Transverse colon (tissue), 4 donors: Measurements from ENCODE around the gene TTC21A. TPM values are rescaled to one million over a fixed set of nuclear protein-coding genes. Genes with fewer than 3 reads are reported as not detected.

ENCODE experiments used
- DNase-seq: peaks from one replicate; pipeline ENCODE4 v3.0.0-alpha.2; 2019
- H3K27ac ChIP-seq, 4 donors: fragments of 200-600 bp; sonication (generic); 2 replicates each; pipeline ENCODE4 v1.5.1; 2016 to 2018; ENCODE audit warnings: inconsistent platforms in 4 of 4
- H3K27me3 ChIP-seq: fragments of 200-600 bp; sonication (generic); 2 replicates; pipeline ENCODE4 v1.5.1; 2017; ENCODE audit warnings: inconsistent platforms
- H3K36me3 ChIP-seq, 4 donors: fragments of 200-600 bp; sonication (generic); 2 replicates each; pipeline ENCODE4 v1.5.1; 2017 to 2019; ENCODE audit warnings: inconsistent platforms in 4 of 4
- H3K4me1 ChIP-seq, 4 donors: fragments of 200-600 bp; sonication (generic); 2 replicates each; pipeline ENCODE4 v1.5.1; 2017 to 2020; ENCODE audit warnings: inconsistent platforms in 4 of 4
- H3K4me3 ChIP-seq, 4 donors: fragments of 200-600 bp; sonication (generic); 1 replicate in 1 of 4; 2 replicates in 3 of 4; pipeline versions ENCODE4 v1.5.1 to v1.6.1; 2017 to 2019; ENCODE audit warnings: inconsistent platforms in 4 of 4
- H3K9me3 ChIP-seq, 2 donors: fragments of 200-600 bp; sonication (generic); 2 replicates each; pipeline ENCODE4 v1.5.1; 2017 to 2019; ENCODE audit warnings: inconsistent platforms in 2 of 2
- CTCF ChIP-seq, 5 experiments: fragments of 200-600 bp in 3 of 5; fragments of 450-650 bp in 2 of 5; sonication (generic) in 3 of 5; IDR thresholded peaks; 1 replicate in 2 of 5; 2 replicates in 3 of 5; pipeline ENCODE4 v1.5.1; 2016 to 2017; ENCODE audit warnings: antibody characterized with exemption in 5 of 5, inconsistent platforms in 3 of 5, mild to moderate bottlenecking in 2 of 5, moderate library complexity in 1 of 5
- EP300 ChIP-seq: sonication (generic); formaldehyde crosslinking; IDR thresholded peaks from one replicate; pipeline ENCODE4 v1.6.1; 2017; ENCODE audit warnings: antibody characterized with exemption, low read depth
- POLR2A ChIP-seq: fragments of 450-650 bp; IDR thresholded peaks from one replicate; pipeline ENCODE4 v1.6.1; 2016; ENCODE audit warnings: antibody characterized with exemption, mild to moderate bottlenecking, moderate library complexity
- POLR2AphosphoS5 ChIP-seq, 3 donors: sonication (generic); formaldehyde crosslinking; IDR thresholded peaks; one replicate each; pipeline ENCODE4 v1.6.1; 2016; ENCODE audit warnings: antibody characterized with exemption in 3 of 3
- WGBS, 2 donors: methylation state at CpG; one replicate each; pipeline ENCODE4 v1.1.5; 2018; ENCODE audit warnings: low coverage in 1 of 2; 5-methylcytosine and 5-hydroxymethylcytosine counted together
- in situ Hi-C, 4 donors: fragments of 200-750 bp; cut with MboI; loops; one replicate each; pipeline versions ENCODE4 v1.15.0 to v1.15.1; 2017; ENCODE audit warnings: low sequenced_read_pairs in 3 of 4, low pct_ligation_motif_present in 1 of 4, low pct_unique_long_range_greater_than_20kb in 1 of 4
- intact Hi-C: fragments of 100-400 bp; cut with DNase I; formaldehyde crosslinking; loops from one replicate; pipeline ENCODE4 v1.15.1; 2023; ENCODE audit warnings: low total_unique reads
- total RNA-seq, 4 donors: library from RNA; depleted of rRNA; stranded (reverse); fragments of >200 nt; gene quantifications; one replicate each; pipeline ENCODE4 v1.1.0, GENCODE V29; 2016

The TTC21A gene
- total RNA-seq, 4 donors from 2014 or later, result 6.8 to 101 (median 30.3) TPM

- no peaks in the 10 kb centered on the region for H3K36me3 ChIP-seq
- H3K27ac ChIP-seq, result no peak overlapping the region
- in situ Hi-C loops (no loop called here), intact Hi-C loops (no loop called here)
- H3K9me3 ChIP-seq, result no peaks in the 10 kb centered on the region
- no peaks in the 10 kb centered on the region for H3K27me3 ChIP-seq
- no peak overlapping the region for H3K4me3 ChIP-seq
- H3K4me1 ChIP-seq, result peaks cover 5 to 11% (median 7%) of the 10 kb centered on the region in 4 donors
- DNase-seq, result no peak
- TF ChIP-seq EP300, result no peak
- 91% methylated on average over 2 of the region's 2 CpGs; no CpG with 5 or more reads in 1 of the 2 donors for WGBS, 2 donors
These were observed 5.1 kb downstream of the TTC21A start for GRCh38 chr3:39112535-39112934.

GRCh38 chr3:39113291-39113690 is 5.8 kb downstream of the TTC21A start:
- in situ Hi-C loops, result no loop called here
- no peak for DNase-seq
- 80 to 86% methylated on average over 1 to 3 of the region's 3 CpGs for WGBS, 2 donors
- Histone ChIP-seq H3K27ac (no peak overlapping the region), H3K4me1 (peaks cover under 1 to 6% (median 2%) of the 10 kb centered on the region in 4 donors), H3K4me3 (no peak overlapping the region), H3K36me3 (no peaks in the 10 kb centered on the region), H3K9me3 (no peaks in the 10 kb centered on the region), H3K27me3 (no peaks in the 10 kb centered on the region)
- TF ChIP-seq EP300 (no peak), CTCF (IDR thresholded peaks at IDR 0.05) (no peak), POLR2AphosphoS5 (IDR thresholded peaks at IDR 0.05) (no peak), POLR2A (no peak)
- intact Hi-C loops, result no loop called here

GRCh38 chr3:39114456-39114855 is 7.0 kb downstream of the TTC21A start:
- TF ChIP-seq POLR2A (no peak), POLR2AphosphoS5 (IDR thresholded peaks at IDR 0.05) (no peak), EP300 (no peak), CTCF (IDR thresholded peaks at IDR 0.05) (no peak)
- WGBS, 2 donors, result 79 to 100% methylated on average over 1 to 5 of the region's 5 CpGs
- Histone ChIP-seq H3K27ac (no peak overlapping the region), H3K36me3 (no peaks in the 10 kb centered on the region), H3K27me3 (no peaks in the 10 kb centered on the region), H3K9me3 (no peaks in the 10 kb centered on the region), H3K4me1 (no peaks in the 10 kb centered on the region), H3K4me3 (no peak overlapping the region)
- intact Hi-C loops, result no loop called here
- in situ Hi-C loops, result no loop called here
- no peak for DNase-seq

GRCh38 chr3:39115870-39116269 is 8.4 kb downstream of the TTC21A start:
- intact Hi-C loops, result no loop called here
- Histone ChIP-seq H3K4me3 (no peak overlapping the region), H3K4me1 (no peaks in the 10 kb centered on the region), H3K36me3 (no peaks in the 10 kb centered on the region), H3K27me3 (no peaks in the 10 kb centered on the region), H3K9me3 (no peaks in the 10 kb centered on the region), H3K27ac (no peak overlapping the region)
- in situ Hi-C loops, result no loop called here
- DNase-seq, result no peak
- TF ChIP-seq CTCF (IDR thresholded peaks at IDR 0.05) (no peak), POLR2A (no peak), POLR2AphosphoS5 (IDR thresholded peaks at IDR 0.05) (no peak), EP300 (no peak)
- 82 to 95% methylated on average over 2 to 3 of the region's 3 CpGs for WGBS, 2 donors

- in situ Hi-C loops (no loop called here), intact Hi-C loops (no loop called here)
- Histone ChIP-seq H3K9me3 (no peaks in the 10 kb centered on the region), H3K27me3 (no peaks in the 10 kb centered on the region), H3K36me3 (no peaks in the 10 kb centered on the region), H3K4me1 (no peaks in the 10 kb centered on the region), H3K27ac (no peak overlapping the region), H3K4me3 (no peak overlapping the region)
- TF ChIP-seq POLR2AphosphoS5 (IDR thresholded peaks at IDR 0.05), result no peak
- no peak for TF ChIP-seq POLR2A
- TF ChIP-seq EP300, result no peak
- WGBS, 2 donors, result 67 to 85% methylated on average over 1 to 3 of the region's 3 CpGs
- DNase-seq, result no peak
These were observed 10.6 kb downstream of the TTC21A start for GRCh38 chr3:39118079-39118478.
